GM19438 (cell line): ENCODE results near the gene TRMU.
"Not testable (repeated sequence)": the region's sequence is repeated elsewhere in the genome, so short reads cannot be mapped to it uniquely, and the experiment has no call there.

Source experiments
- ATAC-seq: cut with Tn5 transposase; IDR thresholded peaks from one replicate; pipeline ENCODE4 v1.9.1; 2021; ENCODE audit warnings: low read depth; ENCODE audit not compliant: unreplicated experiment

TRMU gene

GRCh38 chr22:46403880-46404279 is 68.4 kb downstream of the TRMU start:
- ATAC-seq = not testable (repeated sequence)

- ATAC-seq = no peak
These were observed 70.4 kb downstream of the TRMU start for GRCh38 chr22:46405901-46406300.

GRCh38 chr22:46406349-46406748 is 70.8 kb downstream of the TRMU start:
- no peak for ATAC-seq

- no peak for ATAC-seq
These were observed 71.3 kb downstream of the TRMU start for GRCh38 chr22:46406791-46407190.
